GM12878 (cell line): ENCODE results near the gene CDCA8. TPM values are rescaled to one million over a fixed set of nuclear protein-coding genes. Genes with fewer than 3 reads are reported as not detected.

ENCODE experiments used
- ATAC-seq: fragments of 200-7000 bp; cut with Tn5 transposase; 3 replicates; pipeline ENCODE4 v1.9.1; 2020; ENCODE audit warnings: mild to moderate bottlenecking, moderate library complexity
- BruUV-seq: library from RNA; stranded (reverse); fragments of 400-500 nt; replicated peaks from 2 replicates; lab custom pipeline; 2021; lab: Mats Ljungman, UMichigan
- CTCF ChIA-PET: fragments of 300-600 bp; sonication (Branson Sonifier 250); formaldehyde crosslinking; extraction: SDS; loops from one replicate; lab custom pipeline; 2021; ENCODE audit warnings: inconsistent platforms; lab: Yijun Ruan, JAX
- POLR2A ChIA-PET: fragments of 350-600 bp; formaldehyde crosslinking; extraction: SDS; loops from one replicate; lab custom pipeline; 2021; ENCODE audit warnings: inconsistent platforms; lab: Charles Lee
- RAD21 ChIA-PET: fragments of 300-600 bp; sonication (Branson Sonifier 250); formaldehyde crosslinking; loops from one replicate; lab custom pipeline; 2023; ENCODE audit warnings: antibody characterized with exemption; ENCODE audit not compliant: unreplicated experiment; lab: Charles Lee
- SMC1A ChIA-PET: fragments of 300-600 bp; sonication (Branson Sonifier 250); formaldehyde crosslinking; loops from one replicate; lab custom pipeline; 2023; ENCODE audit not compliant: unreplicated experiment, uncharacterized antibody; lab: Charles Lee
- DNase-seq: peaks from one replicate; pipeline ENCODE4 v3.0.0-alpha.2; 2011; ENCODE audit warnings: low read depth, low spot score
- FAIRE-seq: peaks from 3 replicates; lab custom pipeline; 2011; peaks lifted over from hg19 to GRCh38; lab: Jason Lieb, UNC
- H2AFZ ChIP-seq: 2 replicates; pipeline ENCODE4 v1.6.0; 2011; ENCODE audit warnings: low read depth, low read length, control low read depth; ENCODE audit not compliant: control insufficient read depth
- H3K27ac ChIP-seq: 2 replicates; pipeline ENCODE4 v1.5.1; 2011; ENCODE audit warnings: control low read depth; ENCODE audit not compliant: control insufficient read depth, insufficient read depth
- H3K27me3 ChIP-seq, 2 experiments: replicated peaks in 1 of 2; 2 replicates each; pipeline versions ENCODE4 v1.6.0 to v1.6.1; 2011; ENCODE audit warnings: low read length in 1 of 2; ENCODE audit not compliant: control insufficient read depth in 2 of 2, insufficient read depth in 2 of 2
- H3K36me3 ChIP-seq, 2 experiments: 2 replicates each; pipeline ENCODE4 v1.5.1; 2011; ENCODE audit warnings: low read length in 1 of 2; ENCODE audit not compliant: control insufficient read depth in 2 of 2, insufficient read depth in 2 of 2
- H3K4me1 ChIP-seq: 2 replicates; pipeline ENCODE4 v1.6.1; 2011; ENCODE audit warnings: mild to moderate bottlenecking, low read length, moderate library complexity, mixed read lengths; ENCODE audit not compliant: control insufficient read depth, insufficient read depth
- H3K4me2 ChIP-seq: 2 replicates; pipeline ENCODE4 v1.6.0; 2011; ENCODE audit warnings: control low read depth; ENCODE audit not compliant: control insufficient read depth, insufficient read depth
- H3K4me3 ChIP-seq: fragments of 200-600 bp; sonication (generic); 2 replicates; pipeline ENCODE4 v1.5.1; 2016
- H3K79me2 ChIP-seq: 2 replicates; pipeline ENCODE4 v1.6.0; 2011; ENCODE audit warnings: low read length; ENCODE audit not compliant: control insufficient read depth, insufficient read depth
- H3K9ac ChIP-seq: 2 replicates; pipeline ENCODE4 v1.8.0; 2011; ENCODE audit warnings: low read length, control low read depth, mixed read lengths; ENCODE audit not compliant: control insufficient read depth, insufficient read depth
- H3K9me3 ChIP-seq: replicated peaks from 3 replicates; pipeline ENCODE4 v1.5.1; 2011; ENCODE audit warnings: mild to moderate bottlenecking, low read length; ENCODE audit not compliant: control insufficient read depth, insufficient read depth
- H4K20me1 ChIP-seq: 2 replicates; pipeline ENCODE4 v1.6.0; 2011; ENCODE audit not compliant: control insufficient read depth, insufficient read depth
- CBX3 ChIP-seq: fragments of 200-600 bp; sonication (generic); IDR thresholded peaks from 2 replicates; pipeline ENCODE4 v1.6.1; 2016; ENCODE audit warnings: low read depth, borderline replicate concordance
- CEBPB ChIP-seq, 2 experiments: fragments of 150-350 bp in 1 of 2; IDR thresholded peaks; 2 replicates each; pipeline ENCODE4 v1.6.1; 2012 to 2014; ENCODE audit warnings: low read depth in 2 of 2, low read length in 2 of 2, borderline replicate concordance in 1 of 2, inconsistent platforms in 1 of 2
- CHD2 ChIP-seq: IDR thresholded peaks from 2 replicates; pipeline ENCODE4 v1.6.1; 2011; ENCODE audit warnings: low read depth, low read length, improper control_type of control experiment, borderline replicate concordance
- HDGF ChIP-seq: fragments of 450-650 bp; IDR thresholded peaks from 2 replicates; pipeline ENCODE4 v1.6.1; 2016; ENCODE audit warnings: antibody characterized with exemption
- JUNB ChIP-seq: IDR thresholded peaks from 2 replicates; pipeline ENCODE4 v1.6.1; 2016; ENCODE audit warnings: antibody characterized with exemption, mild to moderate bottlenecking
- NBN ChIP-seq: fragments of 450-650 bp; IDR thresholded peaks from 2 replicates; pipeline ENCODE4 v1.6.1; 2016
- NFIC ChIP-seq: IDR thresholded peaks from 2 replicates; pipeline ENCODE4 v1.6.1; 2012; ENCODE audit warnings: low read depth, mild to moderate bottlenecking, inconsistent platforms, low read length, moderate library complexity
- NRF1 ChIP-seq: conservative IDR thresholded peaks from 2 replicates; pipeline ENCODE4 v1.6.1; 2011; ENCODE audit warnings: mild to moderate bottlenecking, low read depth, low read length, improper control_type of control experiment
- POLR2A ChIP-seq: IDR thresholded peaks from 2 replicates; pipeline ENCODE4 v1.6.1; 2011; ENCODE audit warnings: low read depth, mild to moderate bottlenecking, low read length
- RELA ChIP-seq: fragments of 450-650 bp; IDR thresholded peaks from 2 replicates; pipeline ENCODE4 v1.8.0; 2014; ENCODE audit warnings: borderline replicate concordance; ENCODE audit not compliant: partially characterized antibody
- SIN3A ChIP-seq: IDR thresholded peaks from 2 replicates; pipeline ENCODE4 v1.6.1; 2012; ENCODE audit warnings: low read depth, low read length, improper control_type of control experiment
- SIX5 ChIP-seq: IDR thresholded peaks from 2 replicates; pipeline ENCODE4 v1.6.1; 2011; ENCODE audit warnings: mild to moderate bottlenecking, low read depth, low read length, moderate library complexity; ENCODE audit not compliant: severe bottlenecking
- SMC3 ChIP-seq: IDR thresholded peaks from 2 replicates; pipeline ENCODE4 v1.6.1; 2011; ENCODE audit warnings: low read length, improper control_type of control experiment, borderline replicate concordance
- STAT1 ChIP-seq: fragments of 450-650 bp; conservative IDR thresholded peaks from 2 replicates; pipeline ENCODE4 v1.6.1; 2014; ENCODE audit warnings: antibody characterized with exemption, mild to moderate bottlenecking
- TAF1 ChIP-seq: IDR thresholded peaks from 2 replicates; pipeline ENCODE4 v1.6.1; 2011; ENCODE audit warnings: mild to moderate bottlenecking, low read depth, low read length, borderline replicate concordance
- TARDBP ChIP-seq: IDR thresholded peaks from 2 replicates; pipeline ENCODE4 v1.6.1; 2016; ENCODE audit warnings: borderline replicate concordance
- TCF7 ChIP-seq: IDR thresholded peaks from 2 replicates; pipeline ENCODE4 v1.6.1; 2014; ENCODE audit warnings: antibody characterized with exemption, borderline replicate concordance
- WGBS: methylation state at CpG from one replicate; pipeline ENCODE4 v1.1.6; 2016; ENCODE audit warnings: low lambda C conversion rate; ENCODE audit not compliant: insufficient replicate concordance, insufficient coverage; ENCODE audit errors: missing lambda C conversion rate; 5-methylcytosine and 5-hydroxymethylcytosine counted together
- in situ Hi-C: fragments of 300-500 bp; cut with MboI; formaldehyde crosslinking; loops from 9 replicates; pipeline ENCODE4 v1.14.3; 2018; ENCODE audit warnings: mixed read lengths
- intact Hi-C: fragments of 100-400 bp; cut with micrococcal nuclease; formaldehyde crosslinking; loops from one replicate; pipeline ENCODE4 v1.14.2; 2022; ENCODE audit not compliant: unreplicated experiment
- polyA plus RNA-seq, 11 experiments: library from polyadenylated mRNA; depleted of rRNA in 4 of 11; unstranded in 6 of 11; stranded (reverse) in 5 of 11; fragments of >200 nt; fragmentation: Nextera tagmentation in 4 of 11; fragmentation: Illumina TruSeq in 1 of 11; extraction: Ambion mirVana in 4 of 11; extraction: Trizol in 1 of 11; gene quantifications; 1 replicate in 1 of 11; 2 replicates in 10 of 11; pipeline versions ENCODE4 v1.2.1 to v1.2.3, GENCODE V29; 2011 to 2016; ENCODE audit warnings: inconsistent platforms in 2 of 11, missing spikeins in 2 of 11, low read depth in 1 of 11
- total RNA-seq, 4 experiments: library from RNA; depleted of rRNA in 3 of 4; stranded (reverse); fragments of >200 nt in 3 of 4; fragmentation: Illumina TruSeq in 1 of 4; extraction: Trizol in 1 of 4; gene quantifications; 2 replicates each; pipeline versions ENCODE4 v1.2.1 to v1.2.3, GENCODE V29; 2013 to 2021
- TF ChIP-seq, protein P1 (sequence below): IDR thresholded peaks from 2 replicates; pipeline ENCODE4 v1.6.1; 2011; ENCODE audit warnings: low read depth, low read length, improper control_type of control experiment, borderline replicate concordance
- TF ChIP-seq, protein P2 (sequence below): fragments of 450-650 bp; IDR thresholded peaks from 2 replicates; pipeline ENCODE4 v1.6.1; 2018; ENCODE audit warnings: borderline replicate concordance, mild to moderate bottlenecking; ENCODE audit not compliant: partially characterized antibody
- TF ChIP-seq, protein P3 (sequence below): fragments of 450-650 bp; IDR thresholded peaks from 2 replicates; pipeline ENCODE4 v1.6.1; 2014; ENCODE audit warnings: mild to moderate bottlenecking
- TF ChIP-seq, protein P4 (sequence below): IDR thresholded peaks from 2 replicates; pipeline ENCODE4 v1.6.1; 2012; ENCODE audit warnings: low read length, inconsistent platforms

The CDCA8 gene
- total and polyA plus RNA-seq, 10 of the 15 experiments (the other 5 are each of a cell fraction or from before 2014, with no cell fraction given) = 21.3 to 98.1 (median 61.4) TPM

DNA sequence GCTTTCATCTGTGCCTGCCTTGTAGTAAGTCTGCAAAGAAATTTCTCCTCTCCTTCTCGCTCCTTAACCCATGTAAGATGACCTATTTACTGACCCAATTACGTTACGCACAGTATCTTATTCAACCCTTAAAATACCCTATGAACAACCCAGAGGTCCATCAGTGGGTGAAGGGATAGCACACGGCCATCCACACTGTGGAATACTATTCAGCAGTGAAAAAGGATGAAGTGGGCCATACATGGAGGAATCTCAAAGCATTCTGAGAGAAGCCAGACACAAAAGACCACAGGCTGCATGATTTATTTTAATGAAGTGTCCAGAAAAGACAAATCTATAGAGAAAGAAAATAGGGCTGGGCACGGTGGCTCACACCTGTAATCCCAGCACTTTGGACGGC, 33.8 kb upstream of the CDCA8 start (continued):
- TF ChIP-seq, protein P1, sequence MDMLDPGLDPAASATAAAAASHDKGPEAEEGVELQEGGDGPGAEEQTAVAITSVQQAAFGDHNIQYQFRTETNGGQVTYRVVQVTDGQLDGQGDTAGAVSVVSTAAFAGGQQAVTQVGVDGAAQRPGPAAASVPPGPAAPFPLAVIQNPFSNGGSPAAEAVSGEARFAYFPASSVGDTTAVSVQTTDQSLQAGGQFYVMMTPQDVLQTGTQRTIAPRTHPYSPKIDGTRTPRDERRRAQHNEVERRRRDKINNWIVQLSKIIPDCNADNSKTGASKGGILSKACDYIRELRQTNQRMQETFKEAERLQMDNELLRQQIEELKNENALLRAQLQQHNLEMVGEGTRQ = no peak
- TF ChIP-seq SIX5 (no peak), NFIC (no peak), JUNB (no peak), TARDBP (no peak), SIN3A (no peak), STAT1 (no peak), TAF1 (no peak)

DNA sequence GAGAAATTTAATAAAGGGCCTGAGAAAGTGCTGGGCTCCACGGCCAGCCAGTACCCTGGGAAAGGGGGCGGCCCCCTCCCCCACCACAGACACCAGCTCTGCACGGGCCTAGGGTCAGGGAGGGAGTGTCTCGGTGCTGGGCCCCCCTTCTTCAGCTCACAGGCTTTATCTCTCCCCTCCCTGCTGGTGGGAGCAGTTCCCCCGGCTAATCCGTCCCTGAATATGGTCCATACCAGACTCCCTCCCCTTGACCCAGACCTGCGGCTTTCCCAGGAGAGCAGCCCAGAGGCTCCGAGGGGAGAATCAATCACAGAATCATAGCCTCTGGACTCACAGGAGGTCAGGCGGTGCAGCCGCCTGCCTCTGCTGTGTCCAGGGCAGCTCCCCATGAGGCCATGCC, 31.7 kb upstream of the CDCA8 start:
- H3K27ac ChIP-seq = no peak overlapping the region
- no peak overlapping the region for H3K9ac ChIP-seq
- H3K4me3 ChIP-seq = no peak overlapping the region
- no peaks in the 10 kb centered on the region for H3K36me3 ChIP-seq
- CTCF ChIA-PET = no interaction called here
- no peaks in the 10 kb centered on the region for H4K20me1 ChIP-seq
- no peaks in the 10 kb centered on the region for H3K4me1 ChIP-seq
- BruUV-seq = no TSS peak
- RAD21 ChIA-PET = interaction anchor here (0.8 kb wide), 1 partner anchor 9 kb away, joined by 3 read pairs; no protein-coding TSS in a partner anchor
- H3K79me2 ChIP-seq = no peaks in the 10 kb centered on the region
- SMC1A ChIA-PET = interaction anchor here (0.8 to 1.0 kb wide), 2 partner anchors 16 to 173 kb away, joined by 3 to 4 read pairs; no protein-coding TSS in a partner anchor
- in situ Hi-C loops (no loop called here), intact Hi-C loops (no loop called here)
- no peaks in the 10 kb centered on the region for H3K9me3 ChIP-seq
- H2AFZ ChIP-seq = no peak overlapping the region
- ATAC-seq = no peak
- POLR2A ChIA-PET = no interaction called here
- H3K27me3 ChIP-seq = no peaks in the 10 kb centered on the region
- H3K4me2 ChIP-seq = no peak overlapping the region
- no peak for FAIRE-seq
- 50% methylated on average over 9 of the region's 10 CpGs for WGBS
- no peak for DNase-seq
- TF ChIP-seq CHD2 = no peak
- no peak for TF ChIP-seq HDGF
- no peak for TF ChIP-seq POLR2A
- no peak for TF ChIP-seq TCF7
- TF ChIP-seq, protein P2, sequence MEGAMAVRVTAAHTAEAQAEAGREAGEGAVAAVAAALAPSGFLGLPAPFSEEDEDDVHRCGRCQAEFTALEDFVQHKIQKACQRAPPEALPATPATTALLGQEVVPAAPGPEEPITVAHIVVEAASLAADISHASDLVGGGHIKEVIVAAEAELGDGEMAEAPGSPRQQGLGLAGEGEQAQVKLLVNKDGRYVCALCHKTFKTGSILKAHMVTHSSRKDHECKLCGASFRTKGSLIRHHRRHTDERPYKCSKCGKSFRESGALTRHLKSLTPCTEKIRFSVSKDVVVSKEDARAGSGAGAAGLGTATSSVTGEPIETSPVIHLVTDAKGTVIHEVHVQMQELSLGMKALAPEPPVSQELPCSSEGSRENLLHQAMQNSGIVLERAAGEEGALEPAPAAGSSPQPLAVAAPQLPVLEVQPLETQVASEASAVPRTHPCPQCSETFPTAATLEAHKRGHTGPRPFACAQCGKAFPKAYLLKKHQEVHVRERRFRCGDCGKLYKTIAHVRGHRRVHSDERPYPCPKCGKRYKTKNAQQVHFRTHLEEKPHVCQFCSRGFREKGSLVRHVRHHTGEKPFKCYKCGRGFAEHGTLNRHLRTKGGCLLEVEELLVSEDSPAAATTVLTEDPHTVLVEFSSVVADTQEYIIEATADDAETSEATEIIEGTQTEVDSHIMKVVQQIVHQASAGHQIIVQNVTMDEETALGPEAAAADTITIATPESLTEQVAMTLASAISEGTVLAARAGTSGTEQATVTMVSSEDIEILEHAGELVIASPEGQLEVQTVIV = no peak
- TF ChIP-seq, protein P3, sequence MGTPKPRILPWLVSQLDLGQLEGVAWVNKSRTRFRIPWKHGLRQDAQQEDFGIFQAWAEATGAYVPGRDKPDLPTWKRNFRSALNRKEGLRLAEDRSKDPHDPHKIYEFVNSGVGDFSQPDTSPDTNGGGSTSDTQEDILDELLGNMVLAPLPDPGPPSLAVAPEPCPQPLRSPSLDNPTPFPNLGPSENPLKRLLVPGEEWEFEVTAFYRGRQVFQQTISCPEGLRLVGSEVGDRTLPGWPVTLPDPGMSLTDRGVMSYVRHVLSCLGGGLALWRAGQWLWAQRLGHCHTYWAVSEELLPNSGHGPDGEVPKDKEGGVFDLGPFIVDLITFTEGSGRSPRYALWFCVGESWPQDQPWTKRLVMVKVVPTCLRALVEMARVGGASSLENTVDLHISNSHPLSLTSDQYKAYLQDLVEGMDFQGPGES = no peak
- no peak for TF ChIP-seq CEBPB (IDR thresholded peaks at IDR 0.05; ENCODE audit: borderline replicate concordance in 1 of 2, low read depth in 2 of 2, low read length in 2 of 2)
- TF ChIP-seq, protein P4, sequence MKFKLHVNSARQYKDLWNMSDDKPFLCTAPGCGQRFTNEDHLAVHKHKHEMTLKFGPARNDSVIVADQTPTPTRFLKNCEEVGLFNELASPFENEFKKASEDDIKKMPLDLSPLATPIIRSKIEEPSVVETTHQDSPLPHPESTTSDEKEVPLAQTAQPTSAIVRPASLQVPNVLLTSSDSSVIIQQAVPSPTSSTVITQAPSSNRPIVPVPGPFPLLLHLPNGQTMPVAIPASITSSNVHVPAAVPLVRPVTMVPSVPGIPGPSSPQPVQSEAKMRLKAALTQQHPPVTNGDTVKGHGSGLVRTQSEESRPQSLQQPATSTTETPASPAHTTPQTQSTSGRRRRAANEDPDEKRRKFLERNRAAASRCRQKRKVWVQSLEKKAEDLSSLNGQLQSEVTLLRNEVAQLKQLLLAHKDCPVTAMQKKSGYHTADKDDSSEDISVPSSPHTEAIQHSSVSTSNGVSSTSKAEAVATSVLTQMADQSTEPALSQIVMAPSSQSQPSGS = no peak
- TF ChIP-seq SIX5 = no peak
- TF ChIP-seq NBN = no peak
- no peak for TF ChIP-seq CBX3
- TF ChIP-seq RELA = no peak
- TF ChIP-seq SMC3 = no peak
- TF ChIP-seq NRF1 = no peak
